Measurements from ENCODE around the gene PLCXD1. TPM values are rescaled to one million over a fixed set of nuclear protein-coding genes. Genes with fewer than 3 reads are reported as not detected.
"Not testable (repeated sequence)": the region's sequence is repeated elsewhere in the genome, so short reads cannot be mapped to it uniquely, and the experiment has no call there.

Gene PLCXD1
- total and polyA plus RNA-seq, 5 donors = 2.1 to 9.0 (median 4.2) TPM

- WGBS = 95% methylated on average over 27 of the region's 27 CpGs
- no peak overlapping the region for H3K4me3 ChIP-seq (ENCODE audit: low read length)
- H3K27me3 ChIP-seq (ENCODE audit: control insufficient read depth, insufficient read depth) = no peaks in the 10 kb centered on the region
- intact Hi-C loops (cut with DNase I) = no loop called here
- H3K27ac ChIP-seq (ENCODE audit: low read length) = no peak overlapping the region
- DNase-seq (no peak), ATAC-seq (no peak)
- H3K9me3 ChIP-seq (ENCODE audit: control insufficient read depth, low read length) = no peaks in the 10 kb centered on the region
- H3K4me1 ChIP-seq (ENCODE audit: control insufficient read depth, insufficient read depth, low read length) = no peaks in the 10 kb centered on the region
Measured at GRCh38 chrX:254630-255215, 26.5 kb upstream of the PLCXD1 start.

- Histone ChIP-seq H3K27ac (ENCODE audit: low read length) (no peak overlapping the region), H3K4me3 (ENCODE audit: low read length) (no peak overlapping the region), H3K4me1 (ENCODE audit: control insufficient read depth, insufficient read depth, low read length) (no peaks in the 10 kb centered on the region), H3K27me3 (ENCODE audit: control insufficient read depth, insufficient read depth) (no peaks in the 10 kb centered on the region), H3K9me3 (ENCODE audit: control insufficient read depth, low read length) (no peaks in the 10 kb centered on the region)
- ATAC-seq (no peak), DNase-seq (no peak)
- intact Hi-C loops (cut with DNase I) = no loop called here
- 85% methylated on average over 28 of the region's 28 CpGs for WGBS
Measured at GRCh38 chrX:255923-256331, 25.3 kb upstream of the PLCXD1 start.

- H3K9me3 ChIP-seq (ENCODE audit: control insufficient read depth, low read length); H3K27ac ChIP-seq (ENCODE audit: low read length); intact Hi-C loops (cut with DNase I); H3K4me1 ChIP-seq (ENCODE audit: control insufficient read depth, insufficient read depth, low read length); H3K4me3 ChIP-seq (ENCODE audit: low read length); H3K27me3 ChIP-seq (ENCODE audit: control insufficient read depth, insufficient read depth); DNase-seq; ATAC-seq: not testable (repeated sequence)
- WGBS = 91% methylated on average over 14 of the region's 14 CpGs
Measured at GRCh38 chrX:257054-257453, 24.1 kb upstream of the PLCXD1 start.

- Histone ChIP-seq H3K27me3 (ENCODE audit: control insufficient read depth, insufficient read depth) (no peaks in the 10 kb centered on the region), H3K4me3 (ENCODE audit: low read length) (no peak overlapping the region), H3K4me1 (ENCODE audit: control insufficient read depth, insufficient read depth, low read length) (no peaks in the 10 kb centered on the region), H3K9me3 (ENCODE audit: control insufficient read depth, low read length) (no peaks in the 10 kb centered on the region), H3K27ac (ENCODE audit: low read length) (no peak overlapping the region)
- 80% methylated on average over 21 of the region's 21 CpGs for WGBS
- DNase-seq (no peak), ATAC-seq (no peak)
- intact Hi-C loops (cut with DNase I) = no loop called here
Measured at GRCh38 chrX:257681-258289, 23.4 kb upstream of the PLCXD1 start.

- no peak for DNase-seq
Measured at GRCh38 chrX:258291-259040, 22.7 kb upstream of the PLCXD1 start.

GRCh38 chrX:259692-260355 is 21.4 kb upstream of the PLCXD1 start:
- ATAC-seq (no peak), DNase-seq (no peak)
- Histone ChIP-seq H3K27ac (ENCODE audit: low read length) (no peak overlapping the region), H3K9me3 (ENCODE audit: control insufficient read depth, low read length) (no peaks in the 10 kb centered on the region), H3K27me3 (ENCODE audit: control insufficient read depth, insufficient read depth) (no peaks in the 10 kb centered on the region), H3K4me1 (ENCODE audit: control insufficient read depth, insufficient read depth, low read length) (no peaks in the 10 kb centered on the region), H3K4me3 (ENCODE audit: low read length) (no peak overlapping the region)
- 72% methylated on average over 21 of the region's 21 CpGs for WGBS
- intact Hi-C loops (cut with DNase I) = no loop called here

More at GRCh38 chrX:258291-259040, 22.7 kb upstream of the PLCXD1 start:
- no peaks in the 10 kb centered on the region for H3K9me3 ChIP-seq (ENCODE audit: control insufficient read depth, low read length)
- no peaks in the 10 kb centered on the region for H3K4me1 ChIP-seq (ENCODE audit: control insufficient read depth, insufficient read depth, low read length)
- H3K4me3 ChIP-seq (ENCODE audit: low read length) = no peak overlapping the region
- 88% methylated on average over 8 of the region's 8 CpGs for WGBS
- ATAC-seq = no peak
- H3K27ac ChIP-seq (ENCODE audit: low read length) = no peak overlapping the region
- H3K27me3 ChIP-seq (ENCODE audit: control insufficient read depth, insufficient read depth) = no peaks in the 10 kb centered on the region
- intact Hi-C loops (cut with DNase I) = no loop called here

GRCh38 chrX:261167-261918 is 19.8 kb upstream of the PLCXD1 start:
- Histone ChIP-seq H3K27ac (ENCODE audit: low read length) (no peak overlapping the region), H3K4me3 (ENCODE audit: low read length) (no peak overlapping the region), H3K27me3 (ENCODE audit: control insufficient read depth, insufficient read depth) (no peaks in the 10 kb centered on the region), H3K9me3 (ENCODE audit: control insufficient read depth, low read length) (no peaks in the 10 kb centered on the region), H3K4me1 (ENCODE audit: control insufficient read depth, insufficient read depth, low read length) (no peaks in the 10 kb centered on the region)
- 33% methylated on average over 32 of the region's 32 CpGs for WGBS
- intact Hi-C loops (cut with DNase I) = no loop called here
- DNase-seq (peak; percentile 50 to 65 (median 64)), ATAC-seq (peak; percentile 55 to 79)

GRCh38 chrX:261919-262352 is 19.2 kb upstream of the PLCXD1 start:
- 59% methylated on average over 12 of the region's 12 CpGs for WGBS
- DNase-seq (no peak), ATAC-seq (peak; percentile 19 to 57)
- Histone ChIP-seq H3K27ac (ENCODE audit: low read length) (no peak overlapping the region), H3K9me3 (ENCODE audit: control insufficient read depth, low read length) (no peaks in the 10 kb centered on the region), H3K4me3 (ENCODE audit: low read length) (no peak overlapping the region), H3K27me3 (ENCODE audit: control insufficient read depth, insufficient read depth) (no peaks in the 10 kb centered on the region), H3K4me1 (ENCODE audit: control insufficient read depth, insufficient read depth, low read length) (no peaks in the 10 kb centered on the region)
- intact Hi-C loops (cut with DNase I) = no loop called here

GRCh38 chrX:262381-262909 is 18.7 kb upstream of the PLCXD1 start:
- Histone ChIP-seq H3K4me1 (ENCODE audit: control insufficient read depth, insufficient read depth, low read length) (no peaks in the 10 kb centered on the region), H3K27me3 (ENCODE audit: control insufficient read depth, insufficient read depth) (no peaks in the 10 kb centered on the region), H3K9me3 (ENCODE audit: control insufficient read depth, low read length) (no peaks in the 10 kb centered on the region), H3K27ac (ENCODE audit: low read length) (no peak overlapping the region), H3K4me3 (ENCODE audit: low read length) (no peak overlapping the region)
- intact Hi-C loops (cut with DNase I) = no loop called here
- 70% methylated on average over 13 of the region's 13 CpGs for WGBS
- ATAC-seq (peak in 1 of 2 donors; percentile 9), DNase-seq (no peak)

GRCh38 chrX:264006-264405 is 17.2 kb upstream of the PLCXD1 start:
- H3K27me3 ChIP-seq (ENCODE audit: control insufficient read depth, insufficient read depth); H3K9me3 ChIP-seq (ENCODE audit: control insufficient read depth, low read length); intact Hi-C loops (cut with DNase I); H3K4me1 ChIP-seq (ENCODE audit: control insufficient read depth, insufficient read depth, low read length); H3K4me3 ChIP-seq (ENCODE audit: low read length); DNase-seq; ATAC-seq; H3K27ac ChIP-seq (ENCODE audit: low read length): not testable (repeated sequence)
- WGBS = 91% methylated on average over 16 of the region's 16 CpGs

Data from right cardiac atrium (tissue), 5 donors.